H1 (cell line): ENCODE measurements around the gene ANKRD11. TPM values are rescaled to one million over a fixed set of nuclear protein-coding genes. Genes with fewer than 3 reads are reported as not detected.

ENCODE experiments used
- CTCF ChIA-PET: fragments of 300-600 bp; sonication (Branson Sonifier 250); formaldehyde crosslinking; loops from one replicate; lab custom pipeline; 2021; ENCODE audit not compliant: partially characterized antibody; lab: Charles Lee
- POLR2A ChIA-PET: fragments of 300-600 bp; sonication (Branson Sonifier 250); formaldehyde crosslinking; loops from one replicate; lab custom pipeline; 2021; ENCODE audit warnings: inconsistent platforms; ENCODE audit not compliant: partially characterized antibody; lab: Charles Lee
- DNase-seq, 2 experiments: peaks; one replicate each; pipeline versions ENCODE4 v3.0.0 to v3.0.0-alpha.2; 2010 to 2022; ENCODE audit warnings: low spot score in 2 of 2, low read depth in 1 of 2, mixed read lengths in 1 of 2
- FAIRE-seq: peaks from 2 replicates; lab custom pipeline; 2011; peaks lifted over from hg19 to GRCh38; lab: Jason Lieb, UNC
- H2AFZ ChIP-seq: 2 replicates; pipeline ENCODE4 v1.8.1; 2012; ENCODE audit warnings: low read length, inconsistent platforms
- H2AK5ac ChIP-seq: 2 replicates; pipeline ENCODE4 v1.6.1; 2013; ENCODE audit warnings: low read depth, low read length
- H2BK120ac ChIP-seq: replicated peaks from 2 replicates; pipeline ENCODE3; 2013; ENCODE audit warnings: low read depth, low read length, inconsistent platforms
- H2BK12ac ChIP-seq: 2 replicates; pipeline ENCODE4 v1.6.1; 2013; ENCODE audit warnings: low read depth, low read length
- H2BK15ac ChIP-seq: 2 replicates; pipeline ENCODE4 v1.6.1; 2013; ENCODE audit warnings: low read length
- H2BK20ac ChIP-seq: 2 replicates; pipeline ENCODE4 v1.6.1; 2013; ENCODE audit warnings: low read length
- H2BK5ac ChIP-seq: 2 replicates; pipeline ENCODE4 v1.6.1; 2013; ENCODE audit warnings: low read depth, low read length
- H3K14ac ChIP-seq: 2 replicates; pipeline ENCODE4 v1.6.1; 2013; ENCODE audit warnings: inconsistent platforms; ENCODE audit not compliant: insufficient read length
- H3K18ac ChIP-seq: 2 replicates; pipeline ENCODE4 v1.6.1; 2013; ENCODE audit warnings: low read length; ENCODE audit errors: extremely low read depth
- H3K23ac ChIP-seq: 2 replicates; pipeline ENCODE4 v1.6.1; 2013; ENCODE audit warnings: inconsistent platforms; ENCODE audit not compliant: insufficient read length
- H3K23me2 ChIP-seq: 2 replicates; pipeline ENCODE4 v1.6.1; 2013; ENCODE audit warnings: low read depth, low read length
- H3K27ac ChIP-seq: 2 replicates; pipeline ENCODE4 v1.6.1; 2011; ENCODE audit warnings: low read depth, low read length, inconsistent platforms
- H3K27me3 ChIP-seq, 4 experiments: replicated peaks in 1 of 4; 1 replicate in 1 of 4; 2 replicates in 3 of 4; pipeline versions ENCODE4 v1.6.1 to v1.8.1; 2011 to 2013; ENCODE audit warnings: low read length in 3 of 4, mild to moderate bottlenecking in 3 of 4, inconsistent platforms in 2 of 4, mixed read lengths in 2 of 4, moderate library complexity in 1 of 4; ENCODE audit not compliant: control insufficient read depth in 3 of 4, insufficient read depth in 3 of 4; ENCODE audit errors: extremely low read depth in 1 of 4
- H3K36me3 ChIP-seq, 4 experiments: 2 replicates each; pipeline versions ENCODE4 v1.6.1 to v1.8.1; 2011 to 2013; ENCODE audit warnings: mild to moderate bottlenecking in 4 of 4, low read length in 3 of 4, moderate library complexity in 2 of 4, control low read depth in 1 of 4, inconsistent platforms in 1 of 4; ENCODE audit not compliant: insufficient read depth in 4 of 4, control insufficient read depth in 2 of 4
- H3K4ac ChIP-seq: replicated peaks from 2 replicates; pipeline ENCODE3; 2013; ENCODE audit warnings: low read length, low read depth, mixed read lengths, inconsistent platforms; ENCODE audit not compliant: insufficient read length
- H3K4me1 ChIP-seq, 4 experiments: replicated peaks in 1 of 4; 1 replicate in 1 of 4; 2 replicates in 3 of 4; pipeline versions ENCODE4 v1.6.1 to v1.8.1; 2011 to 2013; ENCODE audit warnings: low read length in 3 of 4, inconsistent platforms in 2 of 4, mixed read lengths in 1 of 4; ENCODE audit not compliant: insufficient read depth in 4 of 4, control insufficient read depth in 3 of 4
- H3K4me2 ChIP-seq, 2 experiments: 2 replicates each; pipeline versions ENCODE4 v1.6.1 to v1.8.1; 2011 to 2013; ENCODE audit warnings: low read depth in 2 of 2, low read length in 2 of 2, control low read depth in 1 of 2, inconsistent platforms in 1 of 2, mild to moderate bottlenecking in 1 of 2; ENCODE audit not compliant: insufficient read depth in 1 of 2
- H3K4me3 ChIP-seq, 4 experiments: fragments of 200-600, 300-600 bp in 1 of 4; sonication (generic), shearing (Covaris generic), sonication (Bioruptor Twin) in 1 of 4; 2 replicates each; pipeline versions ENCODE4 v1.5.1 to v1.8.1; 2011 to 2016; ENCODE audit warnings: low read length in 4 of 4, low read depth in 3 of 4, control low read depth in 2 of 4, inconsistent platforms in 2 of 4, mild to moderate bottlenecking in 2 of 4, mixed read lengths in 1 of 4, moderate library complexity in 1 of 4; ENCODE audit not compliant: insufficient read depth in 2 of 4; ENCODE audit errors: extremely low read depth in 1 of 4
- H3K56ac ChIP-seq: replicated peaks from 2 replicates; pipeline ENCODE3; 2013; ENCODE audit warnings: low read depth, mild to moderate bottlenecking, mixed read lengths, low read length, inconsistent platforms; ENCODE audit not compliant: insufficient read length
- H3K79me1 ChIP-seq: 2 replicates; pipeline ENCODE4 v1.6.1; 2013; ENCODE audit warnings: low read depth, low read length, control low read depth
- H3K79me2 ChIP-seq, 2 experiments: 2 replicates each; pipeline versions ENCODE4 v1.6.1 to v1.8.1; 2012 to 2013; ENCODE audit warnings: low read length in 2 of 2, mild to moderate bottlenecking in 2 of 2, inconsistent platforms in 1 of 2; ENCODE audit not compliant: insufficient read depth in 2 of 2, control insufficient read depth in 1 of 2
- H3K9ac ChIP-seq, 4 experiments: replicated peaks in 1 of 4; 1 replicate in 1 of 4; 2 replicates in 3 of 4; pipeline versions ENCODE4 v1.6.1 to v1.8.1; 2011 to 2013; ENCODE audit warnings: low read depth in 3 of 4, low read length in 3 of 4, control low read depth in 2 of 4, mild to moderate bottlenecking in 2 of 4, moderate library complexity in 2 of 4, inconsistent platforms in 1 of 4; ENCODE audit errors: extremely low read depth in 1 of 4
- H3K9me3 ChIP-seq, 2 experiments: 2 replicates each; pipeline versions ENCODE4 v1.6.1 to v1.8.1; 2012 to 2013; ENCODE audit warnings: mild to moderate bottlenecking in 2 of 2, moderate library complexity in 2 of 2, control low read depth in 1 of 2, inconsistent platforms in 1 of 2, low read depth in 1 of 2, low read length in 1 of 2, mixed read lengths in 1 of 2; ENCODE audit not compliant: insufficient read depth in 2 of 2
- H4K20me1 ChIP-seq, 2 experiments: replicated peaks in 1 of 2; 2 replicates each; pipeline versions ENCODE3 to v1.8.1; 2011 to 2013; ENCODE audit warnings: inconsistent platforms in 2 of 2, low read length in 2 of 2, mild to moderate bottlenecking in 1 of 2; ENCODE audit not compliant: insufficient read depth in 2 of 2, control insufficient read depth in 1 of 2
- H4K5ac ChIP-seq: 2 replicates; pipeline ENCODE4 v1.6.1; 2013; ENCODE audit warnings: low read length, low read depth, mixed read lengths, inconsistent platforms; ENCODE audit not compliant: insufficient read length
- H4K8ac ChIP-seq: 2 replicates; pipeline ENCODE4 v1.8.0; 2013; ENCODE audit warnings: mild to moderate bottlenecking, moderate library complexity, low read length, inconsistent platforms; ENCODE audit not compliant: insufficient read depth; ENCODE audit errors: extremely low read depth
- H4K91ac ChIP-seq: replicated peaks from 2 replicates; pipeline ENCODE3; 2013; ENCODE audit warnings: low read length, mixed read lengths, inconsistent platforms; ENCODE audit not compliant: insufficient read length
- CHD1 ChIP-seq: IDR thresholded peaks from 2 replicates; pipeline ENCODE4 v1.6.1; 2012; ENCODE audit warnings: low read depth, low read length, improper control_type of control experiment
- GTF2F1 ChIP-seq: IDR thresholded peaks from 2 replicates; pipeline ENCODE4 v1.6.1; 2012; ENCODE audit warnings: low read depth, low read length, improper control_type of control experiment, borderline replicate concordance
- WGBS, 2 experiments: shearing (Covaris generic) in 1 of 2; methylation state at CpG; one replicate each; pipeline versions ENCODE4 v1.1.6 to v1.1.7; 2013 to 2015; ENCODE audit warnings: low lambda C conversion rate in 2 of 2, mixed read lengths in 2 of 2, inconsistent platforms in 1 of 2, low coverage in 1 of 2, missing lambda C conversion rate in 1 of 2; ENCODE audit not compliant: insufficient replicate concordance in 2 of 2, insufficient coverage in 1 of 2, insufficient read length in 1 of 2; ENCODE audit errors: extremely low coverage in 1 of 2, missing lambda C conversion rate in 1 of 2; 5-methylcytosine and 5-hydroxymethylcytosine counted together
- polyA plus RNA-seq, 7 experiments: library from polyadenylated mRNA; depleted of rRNA in 3 of 7; stranded (reverse) in 5 of 7; unstranded in 2 of 7; fragments of >200 nt in 5 of 7; fragments of 200-250 nt in 2 of 7; gene quantifications; 1 replicate in 5 of 7; 2 replicates in 1 of 7; 4 replicates in 1 of 7; pipeline versions ENCODE4 v1.2.1 to v1.2.3, GENCODE V29; 2011 to 2013; ENCODE audit warnings: missing spikeins in 2 of 7, mixed read lengths in 2 of 7
- total RNA-seq: library from RNA; stranded (reverse); fragmentation: NEBNext Ultra II Directional; extraction: Animal tissue kit (Norgen Biotek cat#: 25700); gene quantifications from 2 replicates; pipeline ENCODE4 v1.2.1, GENCODE V29; 2021
- TF ChIP-seq, protein P1 (sequence below): IDR thresholded peaks from 2 replicates; pipeline ENCODE4 v1.6.1; 2012; ENCODE audit warnings: inconsistent platforms

Gene ANKRD11
- total and polyA plus RNA-seq, 2 of the 8 experiments (the other 6 are each of a cell fraction or from before 2014, with no cell fraction given), result 46.5 to 142 TPM

DNA sequence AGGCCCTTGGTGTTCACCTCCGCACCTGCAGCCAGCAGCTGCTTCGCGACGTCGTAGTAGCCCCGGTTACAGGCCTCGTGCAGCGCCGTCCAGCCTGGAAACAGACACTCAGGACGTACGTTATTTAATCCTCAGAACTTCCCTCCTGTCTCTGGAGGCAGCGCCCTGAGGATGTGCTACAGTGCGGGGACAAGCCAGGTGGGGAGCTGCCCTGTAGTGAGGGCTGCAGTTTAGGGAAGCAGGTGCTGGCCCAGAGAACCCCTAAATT lies 201.8 kb downstream of the ANKRD11 start:
- TF ChIP-seq, protein P1, sequence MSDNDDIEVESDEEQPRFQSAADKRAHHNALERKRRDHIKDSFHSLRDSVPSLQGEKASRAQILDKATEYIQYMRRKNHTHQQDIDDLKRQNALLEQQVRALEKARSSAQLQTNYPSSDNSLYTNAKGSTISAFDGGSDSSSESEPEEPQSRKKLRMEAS, result no peak
- TF ChIP-seq GTF2F1 (no peak), CHD1 (no peak)
- no peak overlapping the region for H2BK120ac ChIP-seq
- H3K4me2 ChIP-seq, result no peak overlapping the region
- no peak overlapping the region for H3K23ac ChIP-seq
- peaks cover 0 to 28% of the 10 kb centered on the region in 2 experiments; a peak in 1 of 4 replicates for H3K79me2 ChIP-seq
- no peak overlapping the region for H2AFZ ChIP-seq
- H3K36me3 ChIP-seq, result peaks cover 30 to 45% (median 37%) of the 10 kb centered on the region in 4 experiments
- H3K4ac ChIP-seq, result no peak overlapping the region
- H2AK5ac ChIP-seq, result peak overlapping the region; percentile 68; the same call in 1 of the 2 replicates
- ChIA-PET CTCF (interaction anchor here (0.7 to 3.7 kb wide), 29 partner anchors 8 to 496 kb away, joined by 3 to 28 read pairs (median 4); no protein-coding TSS in a partner anchor), POLR2A (interaction anchor here (1.0 to 1.6 kb wide), 6 partner anchors 10 to 273 kb away, joined by 3 to 5 read pairs (median 4); no protein-coding TSS in a partner anchor)
- no peak overlapping the region for H4K91ac ChIP-seq
- no peak overlapping the region for H4K5ac ChIP-seq
- H3K4me1 ChIP-seq, result peaks cover 11 to 36% (median 32%) of the 10 kb centered on the region in 4 experiments
- 0 out of 2 replicates have a peak overlapping the region, but pooled peaks have one; percentile 62 for H2BK12ac ChIP-seq
- H4K8ac ChIP-seq, result no peak overlapping the region
- peak overlapping the region; percentile 92 for H2BK5ac ChIP-seq
- H3K9ac ChIP-seq, result no peak overlapping the region; a peak in 1 of 7 replicates
- DNase-seq (no peak), FAIRE-seq (no peak)
- H4K20me1 ChIP-seq, result peaks cover 10 to 14% of the 10 kb centered on the region in 2 experiments
- no peak overlapping the region for H2BK15ac ChIP-seq
- H3K9me3 ChIP-seq, result no peaks in the 10 kb centered on the region
- H3K27me3 ChIP-seq, result no peaks in the 10 kb centered on the region
- H3K4me3 ChIP-seq, result no peak overlapping the region
- 0 out of 2 replicates have a peak overlapping the region, but pooled peaks have one; percentile 8 for H3K27ac ChIP-seq
- WGBS, 2 experiments, result 96% methylated on average over 13 of the region's 13 CpGs; no CpG with 5 or more reads in 1 of the 2 experiments
- H3K56ac ChIP-seq, result no peak overlapping the region
- peak overlapping the region; percentile 19; the same call in 1 of the 2 replicates for H3K18ac ChIP-seq
- H2BK20ac ChIP-seq, result 0 out of 2 replicates have a peak overlapping the region, but pooled peaks have one; percentile 48
- H3K79me1 ChIP-seq, result no peaks in the 10 kb centered on the region; the same call in 1 of the 2 replicates
- peaks cover 2% of the 10 kb centered on the region; the same call in 1 of the 2 replicates for H3K23me2 ChIP-seq
- no peak overlapping the region for H3K14ac ChIP-seq
